Endothelial cell of umbilical vein (primary cell): ENCODE measurements around the gene RABEP2. TPM values are rescaled to one million over a fixed set of nuclear protein-coding genes. Genes with fewer than 3 reads are reported as not detected.

Experiments
- BruUV-seq: library from RNA; stranded (reverse); fragments of 400-500 nt; replicated peaks from 2 replicates; lab custom pipeline; 2021; lab: Mats Ljungman, UMichigan
- CTCF ChIA-PET: fragments of 300-600, 350-600 bp; sonication (Branson Sonifier 250); formaldehyde crosslinking; loops from one replicate; lab custom pipeline; 2021; ENCODE audit warnings: antibody characterized with exemption, inconsistent platforms; lab: Charles Lee
- POLR2A ChIA-PET: fragments of 300-600, 350-600 bp; sonication (Branson Sonifier 250); formaldehyde crosslinking; loops from one replicate; lab custom pipeline; 2021; ENCODE audit warnings: antibody characterized with exemption, inconsistent platforms; lab: Charles Lee
- DNase-seq: peaks from one replicate; pipeline ENCODE4 v3.0.0-alpha.2; 2011; ENCODE audit warnings: low read depth, low spot score
- FAIRE-seq: peaks from 2 replicates; lab custom pipeline; 2011; peaks lifted over from hg19 to GRCh38; lab: Jason Lieb, UNC
- H2AFZ ChIP-seq: 2 replicates; pipeline ENCODE4 v1.6.0; 2012; ENCODE audit warnings: low read depth, low read length, control low read depth, inconsistent platforms
- H3K27ac ChIP-seq: 2 replicates; pipeline ENCODE4 v1.5.1; 2011; ENCODE audit warnings: low read depth, mild to moderate bottlenecking, control low read depth, low read length, moderate library complexity; ENCODE audit not compliant: insufficient read depth
- H3K27me3 ChIP-seq, 2 experiments: 2 replicates each; pipeline versions ENCODE4 v1.6.0 to v1.6.1; 2011; ENCODE audit warnings: low read length in 2 of 2, mixed read lengths in 1 of 2; ENCODE audit not compliant: control insufficient read depth in 2 of 2, insufficient read depth in 2 of 2
- H3K36me3 ChIP-seq, 2 experiments: 2 replicates in 1 of 2; 3 replicates in 1 of 2; pipeline ENCODE4 v1.5.1; 2011; ENCODE audit warnings: low read length in 2 of 2, mild to moderate bottlenecking in 1 of 2, moderate library complexity in 1 of 2; ENCODE audit not compliant: control insufficient read depth in 2 of 2, insufficient read depth in 2 of 2; ENCODE audit errors: extremely low read depth in 1 of 2
- H3K4me1 ChIP-seq: 3 replicates; pipeline ENCODE4 v1.5.1; 2011; ENCODE audit warnings: mild to moderate bottlenecking, low read length; ENCODE audit not compliant: control insufficient read depth, insufficient read depth; ENCODE audit errors: extremely low read depth
- H3K4me2 ChIP-seq: 2 replicates; pipeline ENCODE4 v1.6.1; 2011; ENCODE audit warnings: low read length, control low read depth, mixed read lengths; ENCODE audit not compliant: insufficient read depth
- H3K4me3 ChIP-seq, 3 experiments: fragments of 200-600 bp in 1 of 3; sonication (generic), shearing (Covaris generic) in 1 of 3; replicated peaks in 1 of 3; 2 replicates each; pipeline ENCODE4 v1.5.1; 2011 to 2016; ENCODE audit warnings: control low read depth in 3 of 3, low read length in 3 of 3, mild to moderate bottlenecking in 2 of 3, inconsistent platforms in 1 of 3, low read depth in 1 of 3, moderate library complexity in 1 of 3; ENCODE audit not compliant: insufficient read depth in 1 of 3
- H3K79me2 ChIP-seq: 2 replicates; pipeline ENCODE4 v1.6.0; 2012; ENCODE audit warnings: low read length, inconsistent platforms; ENCODE audit not compliant: control insufficient read depth, insufficient read depth
- H3K9ac ChIP-seq: replicated peaks from 2 replicates; pipeline ENCODE3; 2011; ENCODE audit warnings: low read length, control low read depth; ENCODE audit not compliant: insufficient read depth; ENCODE audit errors: extremely low read depth
- H3K9me1 ChIP-seq: replicated peaks from 3 replicates; pipeline ENCODE4 v1.6.0; 2011; ENCODE audit warnings: mild to moderate bottlenecking, low read length; ENCODE audit not compliant: control insufficient read depth, insufficient read depth; ENCODE audit errors: extremely low read depth
- H3K9me3 ChIP-seq: replicated peaks from 2 replicates; pipeline ENCODE4 v1.5.1; 2012; ENCODE audit warnings: low read length, inconsistent platforms; ENCODE audit not compliant: control insufficient read depth, insufficient read depth
- H4K20me1 ChIP-seq: replicated peaks from 2 replicates; pipeline ENCODE3; 2011; ENCODE audit warnings: mild to moderate bottlenecking, low read length; ENCODE audit not compliant: control insufficient read depth, insufficient read depth; ENCODE audit errors: extremely low read depth
- CTCF ChIP-seq, 2 donors: IDR thresholded peaks; 1 replicate in 1 of 2; 2 replicates in 1 of 2; pipeline ENCODE4 v1.5.1; 2011; ENCODE audit warnings: low read length in 2 of 2, mild to moderate bottlenecking in 2 of 2, moderate library complexity in 2 of 2, control low read depth in 1 of 2, inconsistent platforms in 1 of 2, low read depth in 1 of 2; ENCODE audit not compliant: insufficient read depth in 1 of 2; ENCODE audit errors: extremely low read depth in 1 of 2
- EZH2 ChIP-seq: IDR thresholded peaks from 2 replicates; pipeline ENCODE4 v1.6.1; 2012; ENCODE audit warnings: borderline replicate concordance, low read depth, mild to moderate bottlenecking, moderate library complexity, low read length, inconsistent platforms; ENCODE audit not compliant: severe bottlenecking
- FOS ChIP-seq: IDR thresholded peaks from 2 replicates; pipeline ENCODE4 v1.6.1; 2011; ENCODE audit warnings: mild to moderate bottlenecking, low read length, moderate library complexity, borderline replicate concordance; ENCODE audit not compliant: insufficient read depth
- GATA2 ChIP-seq: IDR thresholded peaks from 2 replicates; pipeline ENCODE4 v1.7.0; 2011; ENCODE audit warnings: low read depth, mild to moderate bottlenecking, moderate library complexity, mixed read lengths, low read length; ENCODE audit not compliant: insufficient read length, insufficient read depth
- JUN ChIP-seq: IDR thresholded peaks from 2 replicates; pipeline ENCODE4 v1.6.1; 2011; ENCODE audit warnings: borderline replicate concordance, low read depth; ENCODE audit not compliant: insufficient read length, insufficient read depth
- MYC ChIP-seq: IDR thresholded peaks from one replicate; pipeline ENCODE4 v1.6.1; 2011; ENCODE audit warnings: mild to moderate bottlenecking, low read depth, low read length
- POLR2A ChIP-seq: IDR thresholded peaks from 2 replicates; pipeline ENCODE4 v1.6.1; 2012; ENCODE audit warnings: low read depth, mild to moderate bottlenecking, control low read depth, low read length
- POLR2AphosphoS5 ChIP-seq: IDR thresholded peaks from 2 replicates; pipeline ENCODE4 v1.6.1; 2012; ENCODE audit warnings: low read depth, mild to moderate bottlenecking, control low read depth, low read length, moderate library complexity; ENCODE audit not compliant: insufficient read depth
- dilution Hi-C: fragments of 300-500 bp; cut with MboI; formaldehyde crosslinking; loops from one replicate; pipeline ENCODE4 v1.15.0; 2019; ENCODE audit warnings: low sequenced_read_pairs; ENCODE audit not compliant: extremely low pct_ligation_motif_present
- intact Hi-C: fragments of 100-400 bp; cut with micrococcal nuclease; formaldehyde crosslinking; loops from one replicate; pipeline ENCODE4 v1.10.0; 2022
- polyA plus RNA-seq, 4 experiments: library from polyadenylated mRNA; depleted of rRNA in 3 of 4; stranded (reverse) in 3 of 4; unstranded in 1 of 4; fragments of >200 nt; gene quantifications; 2 replicates each; pipeline versions ENCODE4 v1.2.1 to v1.2.3, GENCODE V29; 2011 to 2012; ENCODE audit warnings: missing spikeins in 1 of 4
- total RNA-seq: library from RNA; stranded (reverse); gene quantifications from 2 replicates; pipeline ENCODE4 v1.2.3, GENCODE V29; 2021
- TF ChIP-seq, protein P1 (sequence below): IDR thresholded peaks from 2 replicates; pipeline ENCODE4 v1.6.1; 2011; ENCODE audit not compliant: insufficient read depth, insufficient read length

Gene RABEP2
- total and polyA plus RNA-seq, 2 donors (not counting 3 experiments of a cell fraction or from before 2014, with no cell fraction given): 25.9 to 37.4 TPM

- no peaks in the 10 kb centered on the region for H3K4me1 ChIP-seq
- FAIRE-seq: no peak
- H2AFZ ChIP-seq: no peak overlapping the region
- no peak overlapping the region for H3K4me3 ChIP-seq
- no peaks in the 10 kb centered on the region for H3K27me3 ChIP-seq
- peaks cover 0 to 6% of the 10 kb centered on the region in 2 experiments for H3K36me3 ChIP-seq
- ChIA-PET CTCF (no interaction called here), POLR2A (no interaction called here)
- dilution Hi-C loops: no loop called here
- H3K9me1 ChIP-seq: no peaks in the 10 kb centered on the region
- no peaks in the 10 kb centered on the region for H3K79me2 ChIP-seq
- DNase-seq: no peak
- no peaks in the 10 kb centered on the region for H4K20me1 ChIP-seq
- H3K27ac ChIP-seq: no peak overlapping the region
- intact Hi-C loops: no loop called here
- no peaks in the 10 kb centered on the region for H3K9me3 ChIP-seq
- BruUV-seq: no TSS peak
- no peak overlapping the region for H3K4me2 ChIP-seq
- no peak overlapping the region for H3K9ac ChIP-seq
- TF ChIP-seq EZH2 (no peak), MYC (no peak)
Observed at GRCh38 chr16:28901862-28902261, 23.2 kb downstream of the RABEP2 start.

GRCh38 chr16:28900601-28901000, 24.4 kb downstream of the RABEP2 start:
- Histone ChIP-seq H3K27me3 (no peaks in the 10 kb centered on the region), H3K79me2 (no peaks in the 10 kb centered on the region), H3K27ac (no peak overlapping the region), H3K4me2 (no peak overlapping the region), H4K20me1 (no peaks in the 10 kb centered on the region), H3K4me3 (no peak overlapping the region), H3K4me1 (no peaks in the 10 kb centered on the region), H2AFZ (no peak overlapping the region), H3K9me3 (no peaks in the 10 kb centered on the region), H3K9me1 (no peaks in the 10 kb centered on the region), H3K36me3 (peaks cover 0 to 4% of the 10 kb centered on the region in 2 experiments), H3K9ac (no peak overlapping the region)
- BruUV-seq: no TSS peak
- no peak for FAIRE-seq
- TF ChIP-seq POLR2AphosphoS5 (no peak), CTCF (IDR thresholded peaks at IDR 0.05; ENCODE audit: extremely low read depth in 1 of 2, insufficient read depth in 1 of 2, low read depth in 1 of 2, low read length in 2 of 2) (no peak), GATA2 (no peak), MYC (no peak), JUN (no peak), POLR2A (no peak), FOS (no peak), EZH2 (no peak)
- TF ChIP-seq, protein P1, sequence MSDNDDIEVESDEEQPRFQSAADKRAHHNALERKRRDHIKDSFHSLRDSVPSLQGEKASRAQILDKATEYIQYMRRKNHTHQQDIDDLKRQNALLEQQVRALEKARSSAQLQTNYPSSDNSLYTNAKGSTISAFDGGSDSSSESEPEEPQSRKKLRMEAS: no peak
- POLR2A ChIA-PET: no interaction called here
- dilution Hi-C loops (no loop called here), intact Hi-C loops (no loop called here)
- CTCF ChIA-PET: no interaction called here
- DNase-seq: no peak
